HEK293T (cell line): Measurements from ENCODE around the gene KSR2.

ENCODE experiments used
- ARNT ChIP-seq: fragments of 450-650 bp; IDR thresholded peaks from 2 replicates; pipeline ENCODE4 v1.6.1; 2017; ENCODE audit warnings: mild to moderate bottlenecking
- BHLHE40 ChIP-seq: fragments of 450-650 bp; IDR thresholded peaks from 2 replicates; pipeline ENCODE4 v1.6.1; 2016; ENCODE audit warnings: mild to moderate bottlenecking, moderate library complexity, borderline replicate concordance
- ELF4 ChIP-seq: fragments of 450-650 bp; IDR thresholded peaks from 2 replicates; pipeline ENCODE4 v1.6.1; 2017; ENCODE audit warnings: antibody characterized with exemption
- FOXA1 ChIP-seq: fragments of 450-650 bp; IDR thresholded peaks from 2 replicates; pipeline ENCODE4 v1.6.1; 2016; ENCODE audit warnings: mild to moderate bottlenecking
- FOXK2 ChIP-seq: fragments of 450-650 bp; IDR thresholded peaks from 2 replicates; pipeline ENCODE4 v1.6.1; 2016; ENCODE audit warnings: mild to moderate bottlenecking
- FOXM1 ChIP-seq: fragments of 450-650 bp; IDR thresholded peaks from 2 replicates; pipeline ENCODE4 v1.6.1; 2017; ENCODE audit warnings: mild to moderate bottlenecking, borderline replicate concordance
- HDGF ChIP-seq: fragments of 450-650 bp; IDR thresholded peaks from 2 replicates; pipeline ENCODE4 v1.6.1; 2017; ENCODE audit warnings: antibody characterized with exemption, borderline replicate concordance
- L3MBTL2 ChIP-seq: fragments of 450-650 bp; conservative IDR thresholded peaks from 2 replicates; pipeline ENCODE4 v1.6.1; 2016; ENCODE audit warnings: mild to moderate bottlenecking
- LEF1 ChIP-seq: fragments of 450-650 bp; IDR thresholded peaks from 2 replicates; pipeline ENCODE4 v1.6.1; 2017; ENCODE audit warnings: mild to moderate bottlenecking, borderline replicate concordance
- SP1 ChIP-seq: fragments of 450-650 bp; IDR thresholded peaks from 2 replicates; pipeline ENCODE4 v1.6.1; 2017
- SUZ12 ChIP-seq: fragments of 450-650 bp; IDR thresholded peaks from 2 replicates; pipeline ENCODE4 v1.6.1; 2016; ENCODE audit warnings: mild to moderate bottlenecking
- TARDBP ChIP-seq: fragments of 450-650 bp; IDR thresholded peaks from 2 replicates; pipeline ENCODE4 v1.6.1; 2016
- TF ChIP-seq, protein P1 (sequence below): fragments of 450-650 bp; IDR thresholded peaks from 2 replicates; pipeline ENCODE4 v1.6.1; 2016

DNA sequence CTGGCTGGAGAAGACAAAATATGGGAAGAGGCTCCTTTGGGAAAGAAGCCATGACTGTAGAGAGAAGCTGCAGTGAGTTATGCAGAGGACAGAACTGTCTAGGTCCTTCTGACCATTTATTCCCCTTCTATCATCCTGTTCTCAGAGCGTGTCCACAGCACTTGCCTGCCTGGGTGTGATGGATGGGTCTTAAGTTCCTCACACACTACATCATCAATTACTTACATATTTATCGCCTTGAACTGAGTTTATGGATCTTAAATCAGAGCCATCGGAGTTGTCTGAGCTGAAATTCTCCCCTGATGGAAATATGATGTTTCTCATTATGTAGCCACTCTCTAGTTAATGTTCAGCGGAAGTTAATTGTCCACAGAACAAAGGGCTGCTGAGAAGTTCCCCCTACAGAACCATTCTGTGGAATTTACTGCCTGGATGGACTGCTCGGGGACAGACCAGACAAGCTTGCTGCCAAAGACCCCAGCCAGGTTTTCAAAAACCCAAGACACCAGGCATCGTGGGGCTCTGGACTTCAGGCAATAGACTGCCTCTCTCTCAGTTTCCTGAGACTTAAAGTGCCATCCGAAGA lies 374.9 kb downstream of the KSR2 start:
- no peak for TF ChIP-seq SP1
- TF ChIP-seq TARDBP = no peak
- no peak for TF ChIP-seq LEF1
- TF ChIP-seq BHLHE40 = no peak
- no peak for TF ChIP-seq FOXM1
- no peak for TF ChIP-seq L3MBTL2
- no peak for TF ChIP-seq ELF4
- no peak for TF ChIP-seq SUZ12
- TF ChIP-seq, protein P1, sequence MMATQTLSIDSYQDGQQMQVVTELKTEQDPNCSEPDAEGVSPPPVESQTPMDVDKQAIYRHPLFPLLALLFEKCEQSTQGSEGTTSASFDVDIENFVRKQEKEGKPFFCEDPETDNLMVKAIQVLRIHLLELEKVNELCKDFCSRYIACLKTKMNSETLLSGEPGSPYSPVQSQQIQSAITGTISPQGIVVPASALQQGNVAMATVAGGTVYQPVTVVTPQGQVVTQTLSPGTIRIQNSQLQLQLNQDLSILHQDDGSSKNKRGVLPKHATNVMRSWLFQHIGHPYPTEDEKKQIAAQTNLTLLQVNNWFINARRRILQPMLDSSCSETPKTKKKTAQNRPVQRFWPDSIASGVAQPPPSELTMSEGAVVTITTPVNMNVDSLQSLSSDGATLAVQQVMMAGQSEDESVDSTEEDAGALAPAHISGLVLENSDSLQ = no peak
- TF ChIP-seq FOXA1 = no peak
- no peak for TF ChIP-seq FOXK2
- TF ChIP-seq ARNT = no peak
- TF ChIP-seq HDGF = no peak
